ENCODE results near the gene SNAPC5.
"Not testable (repeated sequence)": the region's sequence is repeated elsewhere in the genome, so short reads cannot be mapped to it uniquely, and the experiment has no call there.

Gene SNAPC5, protein sequence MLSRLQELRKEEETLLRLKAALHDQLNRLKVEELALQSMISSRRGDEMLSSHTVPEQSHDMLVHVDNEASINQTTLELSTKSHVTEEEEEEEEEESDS

DNA sequence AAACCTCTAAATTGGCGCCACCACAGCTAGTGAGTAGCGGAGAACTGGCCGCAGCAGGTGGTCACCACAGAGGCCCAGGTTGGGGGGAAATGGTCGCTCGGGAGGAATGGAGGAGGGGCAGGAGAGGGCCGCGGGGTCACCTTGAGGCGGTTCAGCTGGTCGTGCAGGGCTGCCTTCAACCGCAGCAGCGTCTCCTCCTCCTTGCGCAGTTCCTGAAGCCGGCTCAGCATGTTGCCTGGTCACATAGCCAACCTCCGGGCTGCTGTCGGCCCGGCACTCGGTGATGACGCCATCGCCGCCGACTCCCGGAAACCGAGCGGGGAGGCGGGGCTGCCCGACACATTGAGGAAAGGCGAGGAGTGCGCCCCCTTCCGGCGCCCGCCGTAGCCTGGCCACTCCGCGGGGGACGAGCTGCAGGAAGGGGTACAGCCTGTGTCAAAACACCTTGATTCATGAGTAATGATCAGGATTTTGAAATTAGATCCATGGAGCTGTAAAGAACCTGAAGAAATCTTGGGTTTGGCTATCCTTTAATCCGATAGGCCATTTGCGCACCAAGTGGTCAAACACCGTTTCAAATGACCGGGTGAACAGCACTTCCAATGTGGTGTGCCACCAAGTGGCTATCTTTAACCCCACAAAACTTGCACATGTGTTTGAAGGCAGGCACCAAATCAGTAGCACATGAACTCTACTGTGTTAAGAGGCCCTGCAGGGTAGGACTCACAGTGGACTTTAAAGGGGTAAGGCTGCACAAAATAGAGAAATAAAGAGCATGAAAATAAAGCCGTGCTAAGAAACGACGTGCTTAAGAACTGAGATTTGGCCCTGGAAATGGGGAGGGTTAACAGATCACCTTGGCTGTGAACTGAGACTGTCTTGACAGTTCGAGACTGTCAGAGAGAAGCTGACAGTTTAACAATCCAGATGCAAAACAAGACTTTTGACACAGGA lies at the start of gene SNAPC5:
SNAPC5 (minus strand) TSS at position 261 of the 954 bp plus-strand sequence; CDS start at position 230, 31 bp downstream.
- in situ Hi-C loops (cut with MboI; ENCODE audit: low sequenced_read_pairs): no loop called here

DNA sequence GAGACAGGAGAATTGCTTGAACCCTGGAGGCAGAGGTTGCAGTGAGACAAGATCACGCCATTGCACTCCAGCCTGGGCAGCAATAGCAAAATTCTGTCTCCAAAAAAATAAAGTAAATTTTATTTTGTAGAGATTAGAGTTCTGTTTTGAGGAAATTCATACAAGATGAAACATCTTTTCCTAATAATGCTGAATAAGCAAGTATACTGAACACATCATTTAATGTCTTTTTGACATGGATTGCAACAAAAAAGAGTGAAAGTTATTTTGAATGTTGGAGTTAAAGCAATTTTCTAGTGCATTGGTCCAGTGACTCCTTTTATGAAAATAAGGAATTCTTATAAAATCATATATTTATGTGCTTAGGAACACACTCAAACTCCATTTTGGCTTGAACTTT lies 47.7 kb upstream of the SNAPC5 start:
- in situ Hi-C loops (cut with MboI; ENCODE audit: low sequenced_read_pairs): no loop called here

DNA sequence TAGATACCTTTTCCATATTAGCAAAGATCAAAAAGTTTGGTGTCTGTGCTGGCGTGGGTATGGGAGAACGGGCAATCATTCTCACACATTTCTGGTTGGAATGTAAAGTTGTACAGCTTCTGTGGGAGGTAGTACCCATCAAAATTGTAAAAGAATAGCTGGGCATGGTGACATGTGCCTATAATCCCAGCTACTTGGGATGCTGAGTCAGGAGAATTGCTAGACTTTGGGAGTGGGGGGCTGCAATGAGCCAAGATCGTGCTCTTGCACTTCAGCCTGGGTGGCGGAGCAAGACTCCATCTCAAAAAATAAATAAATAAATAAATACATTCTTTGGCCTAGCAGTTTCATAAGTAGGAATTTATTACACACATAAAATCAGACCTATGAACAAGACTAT lies 45.3 kb upstream of the SNAPC5 start:
- in situ Hi-C loops (cut with MboI; ENCODE audit: low sequenced_read_pairs): no loop called here

DNA sequence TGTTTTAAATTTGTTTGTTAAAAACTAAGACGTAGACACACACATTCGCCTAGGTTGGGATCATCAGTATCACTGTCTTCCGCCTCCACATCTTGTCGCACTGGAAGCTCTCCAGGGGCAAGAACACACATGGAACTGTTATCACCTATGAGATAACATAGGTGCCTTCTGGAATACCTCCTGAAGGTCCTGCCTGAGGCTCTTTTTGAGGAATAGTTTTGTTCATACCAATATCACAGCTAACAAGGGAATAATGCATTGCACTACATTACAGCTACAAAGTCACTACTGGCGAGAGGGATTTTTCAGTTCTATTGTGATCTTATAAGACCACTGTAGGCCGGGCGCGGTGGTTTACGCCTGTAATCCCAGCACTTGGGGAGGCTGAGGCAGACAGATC lies 37.5 kb upstream of the SNAPC5 start:
- in situ Hi-C loops (cut with MboI; ENCODE audit: low sequenced_read_pairs): no loop called here

DNA sequence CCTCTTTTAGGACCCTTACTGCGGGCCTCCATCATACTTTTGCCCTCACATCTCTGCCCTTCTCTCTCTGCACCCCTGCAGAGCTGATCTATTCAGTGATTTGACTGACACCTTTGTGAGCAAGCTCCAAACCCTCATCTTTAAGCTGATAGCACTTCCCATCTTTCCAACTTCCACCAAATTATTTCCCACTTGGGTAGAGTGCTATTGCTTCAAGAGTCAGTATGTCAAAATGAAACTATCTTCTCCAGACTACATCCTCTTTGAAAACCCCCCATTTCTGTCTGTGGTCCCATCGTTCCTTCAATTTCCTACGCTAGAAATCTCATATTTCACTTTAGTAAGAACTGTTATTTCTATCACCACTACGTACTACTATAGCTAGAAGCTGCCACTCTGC lies 27.3 kb upstream of the SNAPC5 start:
- in situ Hi-C loops (cut with MboI; ENCODE audit: low sequenced_read_pairs): no loop called here

DNA sequence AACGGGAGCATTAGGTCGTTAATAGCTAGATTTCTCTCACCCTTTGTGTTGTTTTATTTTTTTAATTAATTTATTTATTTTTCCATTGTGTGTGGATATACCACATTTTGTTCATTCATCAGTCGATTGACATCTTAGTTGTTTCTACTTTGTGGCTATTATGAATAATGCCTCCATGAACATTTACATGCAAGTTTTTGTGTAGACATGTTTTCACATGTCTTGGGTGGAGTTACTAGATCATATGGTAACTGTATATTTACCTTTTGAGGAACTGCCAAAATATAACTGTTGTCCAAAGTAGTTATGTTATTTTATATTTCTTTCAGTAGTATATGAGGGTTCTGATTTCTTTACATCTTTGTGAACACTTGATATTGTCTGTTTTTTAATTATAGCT lies 26.4 kb upstream of the SNAPC5 start:
- in situ Hi-C loops (cut with MboI; ENCODE audit: low sequenced_read_pairs): no loop called here

DNA sequence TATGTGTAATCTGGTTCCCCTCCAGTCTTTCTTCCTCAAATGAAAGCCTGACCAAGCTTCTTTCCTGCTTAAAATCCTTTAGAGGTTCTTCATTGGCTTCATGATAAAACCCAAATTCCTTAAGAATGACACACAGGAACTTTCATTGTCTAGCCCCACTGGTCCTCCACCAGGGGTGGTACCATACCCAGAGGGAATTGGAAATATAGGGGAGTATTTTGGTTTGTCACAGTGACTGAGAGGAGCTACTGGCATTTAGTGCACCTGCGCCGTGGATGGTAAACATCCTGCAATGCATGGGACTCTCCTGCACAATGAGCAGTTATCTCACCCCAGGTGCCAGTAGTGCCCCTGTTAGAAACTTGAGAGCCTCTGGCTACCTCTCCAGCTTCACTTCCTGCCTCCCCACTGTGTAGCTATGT lies 18.4 kb upstream of the SNAPC5 start:
- in situ Hi-C loops (cut with MboI; ENCODE audit: low sequenced_read_pairs): no loop called here

DNA sequence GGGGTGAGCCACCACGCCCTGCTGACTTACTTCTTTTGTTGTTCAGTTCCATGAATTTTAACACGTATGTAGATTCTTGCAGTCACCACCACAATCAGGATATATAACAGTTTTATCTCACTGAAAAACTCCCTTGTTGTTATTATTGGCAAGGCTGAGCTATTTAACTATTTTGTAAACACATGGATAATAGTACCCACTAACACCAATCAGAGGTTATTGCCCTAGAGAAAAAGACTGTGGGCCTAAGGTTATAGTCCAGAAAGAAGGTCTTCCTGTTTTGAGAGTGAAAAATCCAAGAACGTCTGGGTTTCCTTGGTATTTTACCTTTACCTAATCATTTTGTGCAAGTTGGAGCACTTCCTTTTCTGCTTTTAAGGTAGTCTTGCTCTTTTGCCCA lies 17.0 kb upstream of the SNAPC5 start:
- in situ Hi-C loops (cut with MboI; ENCODE audit: low sequenced_read_pairs): no loop called here

DNA sequence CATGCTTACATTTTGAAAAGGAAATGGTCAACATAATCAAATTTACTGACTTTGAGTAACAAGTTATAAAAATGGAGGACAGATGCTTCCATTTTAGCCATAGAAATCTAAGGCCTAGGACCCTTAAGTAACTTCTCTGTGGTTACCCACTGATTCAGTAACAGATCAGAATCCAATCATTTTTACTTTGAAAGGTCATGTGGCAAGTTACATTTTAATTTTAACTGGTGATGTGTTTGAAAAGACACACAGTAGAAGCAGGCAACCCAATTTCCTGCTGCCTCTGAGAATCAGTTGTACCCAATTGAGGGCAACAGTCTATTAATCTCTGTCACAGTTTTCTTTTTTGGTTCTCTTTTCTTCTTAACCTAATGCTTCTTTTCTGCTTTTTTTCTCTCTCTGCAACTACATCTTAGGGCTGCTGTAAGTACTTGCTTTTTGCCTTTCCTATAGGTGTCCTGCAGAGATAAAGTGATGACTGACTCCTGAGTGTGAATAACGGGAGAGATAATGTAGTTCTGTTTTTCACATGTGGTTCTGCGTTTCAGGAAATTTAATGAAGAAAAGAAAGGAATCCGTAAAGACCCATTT lies 10.8 kb upstream of the SNAPC5 start:
- in situ Hi-C loops (cut with MboI; ENCODE audit: low sequenced_read_pairs): no loop called here

DNA sequence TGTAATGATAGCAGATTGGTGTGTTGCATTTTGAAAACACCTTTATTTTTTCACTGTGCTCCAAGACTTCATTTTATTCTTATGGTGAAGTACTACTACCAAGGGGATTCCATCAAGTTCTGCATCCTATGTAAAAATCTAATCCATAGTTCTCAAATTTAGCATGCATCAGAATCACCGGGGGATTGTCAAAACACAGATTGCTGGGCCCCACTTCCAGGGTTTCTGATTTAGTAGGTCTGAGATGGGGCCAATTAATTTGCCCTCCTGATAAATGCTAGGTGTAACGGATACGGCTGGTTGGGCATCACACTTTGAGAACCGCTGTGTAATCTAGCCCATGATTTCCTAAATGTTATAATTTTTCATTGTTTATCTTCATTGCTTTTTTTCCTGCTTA lies 8.3 kb upstream of the SNAPC5 start:
- in situ Hi-C loops (cut with MboI; ENCODE audit: low sequenced_read_pairs): no loop called here

DNA sequence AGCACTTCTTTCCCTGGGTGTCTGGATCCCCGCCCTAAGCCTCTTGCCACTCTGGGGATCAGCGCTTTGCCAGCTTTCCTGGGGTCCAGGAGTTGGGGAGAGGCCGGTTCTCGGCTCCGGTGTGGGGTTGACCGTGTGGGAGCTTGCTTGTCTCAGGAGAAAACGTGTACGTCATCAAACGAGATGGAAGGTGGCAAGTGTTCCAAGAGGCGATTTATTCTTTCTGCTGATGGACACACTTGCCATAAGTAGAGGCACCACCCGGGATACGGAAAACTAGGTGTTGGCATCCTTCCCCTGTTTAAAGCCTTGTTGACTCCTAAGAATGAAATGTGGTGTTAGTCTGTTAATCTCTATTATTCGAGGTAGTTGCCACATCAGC lies 7.9 kb upstream of the SNAPC5 start:
- in situ Hi-C loops (cut with MboI; ENCODE audit: low sequenced_read_pairs): no loop called here

DNA sequence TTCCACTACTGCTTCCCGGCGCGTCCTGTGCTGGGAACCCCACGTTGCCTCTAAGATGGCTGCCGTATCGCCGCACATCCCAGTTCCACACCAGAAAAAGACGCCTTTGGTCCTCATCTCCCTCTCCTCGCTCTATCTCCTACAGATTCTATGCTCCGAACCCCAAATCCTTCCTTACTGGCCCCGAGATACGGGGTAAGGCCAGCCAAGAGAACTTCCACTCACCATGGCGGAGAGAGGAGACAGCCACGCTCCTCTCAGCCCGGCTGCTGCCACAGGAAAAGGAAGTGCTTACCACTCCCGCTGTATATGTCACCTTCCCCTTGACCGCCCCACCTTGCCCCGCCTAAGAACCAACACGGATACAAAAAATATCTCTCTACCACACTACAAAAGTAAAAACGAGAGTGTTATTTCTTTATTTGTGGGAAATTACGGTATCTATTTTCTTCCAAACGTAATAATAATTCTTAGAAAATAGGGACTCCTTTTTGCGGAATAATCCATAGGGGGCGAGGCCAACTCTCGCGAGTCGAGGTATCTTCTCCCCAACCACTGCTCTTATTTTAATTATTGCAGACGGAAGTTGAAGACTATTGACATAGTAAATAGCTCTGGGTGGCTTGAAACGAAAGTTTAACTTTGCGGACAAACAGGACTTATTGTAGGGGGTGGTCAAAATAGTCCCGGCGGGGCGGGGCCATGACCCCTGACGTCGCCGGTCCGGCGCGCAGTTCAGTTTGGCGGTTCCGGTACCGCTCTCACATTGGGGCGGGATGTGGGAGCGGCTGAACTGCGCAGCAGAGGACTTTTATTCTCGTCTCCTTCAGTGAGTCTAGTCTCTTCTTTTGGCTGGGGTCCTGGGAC lies 7.2 kb upstream of the SNAPC5 start, which contains the start of the genes RPL4 and ZWILCH:
RPL4 (minus strand) TSS at position 293 of the 867 bp plus-strand sequence; CDS start at position 228, 65 bp downstream.
ZWILCH (plus strand) TSS at position 764 of the 867 bp plus-strand sequence; CDS start at position 777, 13 bp downstream.
- in situ Hi-C loops (cut with MboI; ENCODE audit: low sequenced_read_pairs): no loop called here

DNA sequence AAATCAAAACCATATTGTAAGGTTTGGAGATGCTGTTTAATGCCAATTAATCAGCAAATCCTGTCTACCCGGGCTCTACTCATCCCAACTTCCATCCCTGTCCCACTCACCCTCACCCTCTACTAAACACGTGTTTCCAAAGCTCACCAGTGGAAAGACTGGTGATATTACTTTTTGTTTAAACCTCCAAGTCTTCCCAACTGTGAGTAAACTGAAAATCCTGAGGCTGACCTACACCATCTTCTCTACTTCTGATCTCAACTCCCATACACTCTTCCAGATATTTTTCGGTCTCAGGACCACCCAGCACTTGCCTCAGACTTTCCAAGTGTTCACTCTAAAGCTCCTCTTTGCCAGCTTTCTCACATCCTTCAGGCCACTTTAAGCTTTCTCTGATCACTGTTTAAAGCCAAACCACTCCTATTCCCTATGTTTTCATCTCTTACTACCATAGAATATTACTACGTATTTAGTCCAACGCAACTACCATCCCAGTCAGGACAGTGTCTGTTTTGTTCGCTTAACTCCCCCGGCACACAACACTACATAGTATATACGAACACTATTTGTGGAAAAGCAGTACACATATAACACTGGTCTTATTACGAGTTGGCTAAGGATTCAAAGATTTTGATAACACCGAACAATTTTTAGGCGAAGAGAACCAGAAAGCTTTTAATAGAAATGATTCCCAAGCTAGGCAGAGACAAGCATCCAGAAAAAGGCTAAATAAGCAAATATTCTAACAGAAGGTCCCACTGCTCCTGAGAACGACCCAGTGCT lies 6.4 kb upstream of the SNAPC5 start:
- in situ Hi-C loops (cut with MboI; ENCODE audit: low sequenced_read_pairs): no loop called here

DNA sequence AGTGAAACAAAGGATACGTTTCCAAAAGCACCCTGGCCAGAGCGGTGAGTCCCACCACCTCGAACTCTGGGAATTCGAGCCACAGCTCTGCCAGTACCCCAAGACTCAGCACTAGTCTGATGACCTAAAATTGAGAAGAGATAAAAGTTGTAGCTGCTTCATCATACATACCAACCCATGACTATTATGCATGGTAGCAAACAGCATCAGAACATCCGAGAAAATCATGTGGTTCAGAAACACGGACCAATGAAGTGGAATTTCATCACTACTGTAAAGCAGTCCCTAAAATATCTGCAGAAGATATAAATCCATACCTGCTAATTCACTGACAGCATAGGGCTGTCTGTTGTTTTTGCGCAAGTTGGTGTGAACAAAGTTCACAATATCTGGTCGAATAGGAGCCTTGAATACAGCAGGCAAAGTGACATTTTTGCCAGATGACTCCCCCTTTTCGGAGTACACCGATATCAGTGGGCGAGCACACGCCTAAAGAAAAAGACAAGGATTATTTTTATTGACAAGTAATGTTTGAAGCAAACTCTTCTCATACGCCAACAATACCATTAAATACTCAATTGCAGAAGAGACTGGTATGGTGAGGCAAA lies 5.6 kb upstream of the SNAPC5 start:
- in situ Hi-C loops (cut with MboI; ENCODE audit: low sequenced_read_pairs): not testable (repeated sequence)

DNA sequence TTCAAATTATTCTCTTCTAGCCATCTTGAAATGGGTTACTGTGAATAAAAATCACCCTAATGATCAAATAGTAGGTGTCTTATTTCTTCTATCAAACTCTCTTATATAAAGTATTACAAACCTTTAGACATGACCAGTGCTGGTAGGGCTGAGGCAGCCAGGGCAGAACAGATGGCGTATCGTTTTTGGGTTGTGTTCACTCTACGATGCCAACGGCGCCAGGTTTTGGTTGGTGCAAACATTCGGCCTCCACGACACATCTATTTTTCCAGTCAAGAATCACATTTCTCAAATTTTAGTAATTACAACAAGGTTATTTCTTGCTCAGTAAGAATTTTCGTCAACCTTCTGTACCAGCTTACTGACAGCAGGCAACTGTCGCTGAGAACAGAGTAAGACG lies 4.9 kb upstream of the SNAPC5 start:
- in situ Hi-C loops (cut with MboI; ENCODE audit: low sequenced_read_pairs): no loop called here

DNA sequence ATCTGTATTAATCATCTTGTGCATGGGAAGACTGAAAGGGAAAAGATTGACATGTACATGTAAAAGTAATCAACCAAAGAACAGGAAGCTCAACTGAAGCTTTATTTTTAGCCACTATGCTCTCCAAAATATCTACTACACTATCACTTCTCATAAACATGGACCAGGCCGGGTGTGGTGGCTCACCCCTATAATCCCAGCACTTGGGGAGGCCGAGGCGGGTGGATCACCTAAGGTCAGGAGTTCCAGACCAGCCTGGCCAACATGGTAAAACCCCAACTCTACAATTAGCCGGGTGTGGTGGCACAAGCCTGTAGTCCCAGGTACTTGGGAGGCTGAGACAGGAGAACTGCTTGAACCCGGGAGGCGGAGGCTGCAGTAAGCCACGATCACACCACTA lies 2.8 kb upstream of the SNAPC5 start:
- in situ Hi-C loops (cut with MboI; ENCODE audit: low sequenced_read_pairs): not testable (repeated sequence)

DNA sequence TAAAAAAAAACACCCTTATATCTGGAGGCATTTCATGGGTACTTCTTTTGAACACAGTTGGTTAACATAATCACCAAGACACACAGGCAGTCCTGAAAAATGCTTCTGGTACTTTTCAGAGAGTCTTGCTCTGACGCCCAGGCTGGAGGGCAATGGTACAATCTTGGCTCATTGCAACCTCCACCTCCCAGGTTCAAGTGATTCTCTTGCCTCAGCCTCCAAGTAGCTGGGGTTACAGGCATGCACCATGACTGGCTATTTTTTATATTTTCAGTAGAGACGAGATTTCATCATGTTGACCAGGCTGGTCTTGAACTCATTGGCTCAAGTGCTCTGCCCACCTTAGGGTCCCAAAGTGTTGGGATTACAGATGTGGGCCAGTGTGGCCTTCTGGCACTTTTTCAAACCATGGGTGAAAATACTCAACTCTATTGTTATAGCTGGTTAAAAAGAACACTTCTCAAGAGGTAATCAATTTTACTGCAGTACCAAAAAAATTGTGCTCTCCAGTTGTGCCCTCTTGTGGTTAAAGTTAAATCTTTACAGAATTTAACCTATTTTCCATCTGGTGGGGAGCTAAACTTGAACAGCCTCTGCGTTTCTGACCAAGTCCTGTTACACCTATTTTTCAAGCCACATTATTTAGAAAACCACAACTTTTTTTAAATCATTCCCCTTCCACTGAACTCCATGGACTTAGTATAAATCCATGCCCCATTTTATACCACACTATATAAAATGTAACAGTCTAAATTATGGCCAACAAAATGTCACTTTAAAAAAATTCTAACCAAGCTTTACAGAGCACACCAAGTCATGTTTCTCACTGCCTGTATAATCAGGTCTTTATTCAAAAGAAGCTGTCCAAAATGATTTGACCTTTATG lies 1.2 kb upstream of the SNAPC5 start:
- in situ Hi-C loops (cut with MboI; ENCODE audit: low sequenced_read_pairs): no loop called here

DNA sequence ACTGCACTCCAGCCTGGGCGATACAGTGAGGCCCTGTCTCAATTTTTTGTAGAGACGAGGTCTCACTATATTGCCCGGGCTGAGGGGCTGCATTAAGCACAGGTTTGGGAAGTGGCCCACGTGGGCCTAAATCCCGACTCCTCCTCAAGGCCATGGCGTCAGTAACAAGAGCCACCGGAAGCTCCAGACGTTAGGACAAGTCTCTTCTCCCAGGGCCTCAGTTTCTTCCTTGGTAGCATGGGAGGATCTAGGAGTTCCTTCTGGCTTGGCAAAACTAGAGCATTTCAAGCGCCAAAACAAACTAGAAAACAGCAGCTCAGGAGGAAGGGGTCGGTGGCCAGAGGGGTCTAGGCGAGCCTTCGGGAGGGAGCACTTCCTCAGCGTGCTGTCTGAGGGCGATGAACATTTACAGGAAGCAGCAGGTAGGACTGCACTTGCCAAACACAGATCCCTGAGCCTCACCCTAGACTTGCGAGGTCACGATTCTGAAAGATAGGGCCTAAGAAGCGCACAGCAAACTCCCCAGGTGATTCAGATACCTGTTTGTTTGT lies 536 bp downstream of the SNAPC5 start:
- in situ Hi-C loops (cut with MboI; ENCODE audit: low sequenced_read_pairs): no loop called here

All from hTERT RPE-1 (cell line).